Activated CD4-positive, alpha-beta memory T cell treated with anti-CD3 and anti-CD28 coated beads for 36 hours (primary cell): ENCODE measurements around the gene ADAMTS3. TPM values are rescaled to one million over a fixed set of nuclear protein-coding genes. Genes with fewer than 3 reads are reported as not detected.

Source experiments
- CTCF ChIA-PET: fragments of 350-600 bp; sonication (Branson Sonifier 250); formaldehyde crosslinking; loops from one replicate; lab custom pipeline; 2021; ENCODE audit warnings: antibody characterized with exemption, inconsistent platforms; lab: Charles Lee
- POLR2A ChIA-PET: fragments of 350-600 bp; sonication (Branson Sonifier 250); formaldehyde crosslinking; loops from one replicate; lab custom pipeline; 2021; ENCODE audit warnings: antibody characterized with exemption; lab: Charles Lee
- DNase-seq: peaks from one replicate; pipeline ENCODE4 v3.0.0-alpha.2; 2020
- H3K27ac Mint-ChIP-seq: one replicate; pipeline ENCODE4 v1.8.0; 2021; ENCODE audit warnings: mixed read lengths
- H3K27me3 Mint-ChIP-seq: one replicate; pipeline ENCODE4 v1.8.0; 2021; ENCODE audit warnings: mixed read lengths
- H3K36me3 Mint-ChIP-seq: one replicate; pipeline ENCODE4 v1.8.0; 2021; ENCODE audit warnings: mixed read lengths
- H3K4me1 Mint-ChIP-seq: one replicate; pipeline ENCODE4 v1.8.0; 2021; ENCODE audit warnings: low read depth, mixed read lengths
- H3K4me3 Mint-ChIP-seq: one replicate; pipeline ENCODE4 v1.8.0; 2021; ENCODE audit warnings: mild to moderate bottlenecking, mixed read lengths
- H3K9me3 Mint-ChIP-seq: one replicate; pipeline ENCODE4 v1.8.0; 2021; ENCODE audit warnings: mixed read lengths
- intact Hi-C: fragments of 100-400 bp; cut with micrococcal nuclease; formaldehyde crosslinking; loops from one replicate; pipeline ENCODE4 v1.15.1; 2023
- total RNA-seq, 2 experiments: library from RNA; stranded (reverse); gene quantifications; one replicate each; pipeline ENCODE4 v1.2.3, GENCODE V29; 2021

ADAMTS3 gene
- total RNA-seq, 2 experiments from 2014 or later: not detected

- H3K4me3 Mint-ChIP-seq: no peak overlapping the region
- no peak for DNase-seq
- peaks cover 2% of the 10 kb centered on the region for H3K27me3 Mint-ChIP-seq
- no peaks in the 10 kb centered on the region for H3K36me3 Mint-ChIP-seq
- no peaks in the 10 kb centered on the region for H3K4me1 Mint-ChIP-seq
- POLR2A ChIA-PET: no interaction called here
- no peaks in the 10 kb centered on the region for H3K9me3 Mint-ChIP-seq
- intact Hi-C loops: no loop called here
- CTCF ChIA-PET: no interaction called here
- no peak overlapping the region for H3K27ac Mint-ChIP-seq
These were observed 278.3 kb downstream of the ADAMTS3 start for GRCh38 chr4:72290737-72291136.

GRCh38 chr4:72286910-72287309, 282.1 kb downstream of the ADAMTS3 start:
- Mint-ChIP-seq H3K27me3 (no peaks in the 10 kb centered on the region), H3K27ac (no peak overlapping the region), H3K9me3 (no peaks in the 10 kb centered on the region), H3K4me3 (no peak overlapping the region), H3K4me1 (no peaks in the 10 kb centered on the region), H3K36me3 (no peaks in the 10 kb centered on the region)
- ChIA-PET CTCF (no interaction called here), POLR2A (no interaction called here)
- intact Hi-C loops: no loop called here
- DNase-seq: no peak

- H3K9me3 Mint-ChIP-seq: no peaks in the 10 kb centered on the region
- no peaks in the 10 kb centered on the region for H3K36me3 Mint-ChIP-seq
- intact Hi-C loops: no loop called here
- no peaks in the 10 kb centered on the region for H3K27me3 Mint-ChIP-seq
- no peak for DNase-seq
- ChIA-PET POLR2A (no interaction called here), CTCF (no interaction called here)
- H3K4me1 Mint-ChIP-seq: no peaks in the 10 kb centered on the region
- H3K27ac Mint-ChIP-seq: no peak overlapping the region
- H3K4me3 Mint-ChIP-seq: no peak overlapping the region
These were observed 282.8 kb downstream of the ADAMTS3 start for GRCh38 chr4:72286185-72286584.

GRCh38 chr4:72283357-72283756, 285.7 kb downstream of the ADAMTS3 start:
- Mint-ChIP-seq H3K27me3 (no peaks in the 10 kb centered on the region), H3K9me3 (no peaks in the 10 kb centered on the region)
- CTCF ChIA-PET: interaction anchor here (1.7 kb wide), 1 partner anchor 20 kb away, joined by 5 read pairs; no protein-coding TSS in a partner anchor

GRCh38 chr4:72280252-72280651, 288.8 kb downstream of the ADAMTS3 start:
- no peak overlapping the region for H3K4me3 Mint-ChIP-seq
- no peaks in the 10 kb centered on the region for H3K27me3 Mint-ChIP-seq
- no peaks in the 10 kb centered on the region for H3K36me3 Mint-ChIP-seq
- CTCF ChIA-PET: no interaction called here
- no peaks in the 10 kb centered on the region for H3K4me1 Mint-ChIP-seq
- no peak overlapping the region for H3K27ac Mint-ChIP-seq
- POLR2A ChIA-PET: no interaction called here
- DNase-seq: no peak
- no peaks in the 10 kb centered on the region for H3K9me3 Mint-ChIP-seq
- intact Hi-C loops: no loop called here

More at GRCh38 chr4:72283357-72283756, 285.7 kb downstream of the ADAMTS3 start:
- Mint-ChIP-seq H3K4me1 (no peaks in the 10 kb centered on the region), H3K27ac (no peak overlapping the region), H3K4me3 (no peak overlapping the region), H3K36me3 (no peaks in the 10 kb centered on the region)
- intact Hi-C loops: no loop called here
- no peak for DNase-seq
- POLR2A ChIA-PET: no interaction called here

- Mint-ChIP-seq H3K4me3 (no peak overlapping the region), H3K27me3 (no peaks in the 10 kb centered on the region), H3K36me3 (no peaks in the 10 kb centered on the region), H3K4me1 (no peaks in the 10 kb centered on the region), H3K27ac (no peak overlapping the region), H3K9me3 (peaks cover 3% of the 10 kb centered on the region)
- no peak for DNase-seq
- CTCF ChIA-PET: no interaction called here
- intact Hi-C loops: no loop called here
- POLR2A ChIA-PET: no interaction called here
These were observed 293.6 kb downstream of the ADAMTS3 start for GRCh38 chr4:72275381-72275780.

- no peak for DNase-seq
- H3K4me3 Mint-ChIP-seq: no peak overlapping the region
- no peak overlapping the region for H3K27ac Mint-ChIP-seq
- peaks cover 3% of the 10 kb centered on the region for H3K9me3 Mint-ChIP-seq
- no peaks in the 10 kb centered on the region for H3K4me1 Mint-ChIP-seq
- CTCF ChIA-PET: no interaction called here
- POLR2A ChIA-PET: no interaction called here
- intact Hi-C loops: no loop called here
- no peaks in the 10 kb centered on the region for H3K27me3 Mint-ChIP-seq
- H3K36me3 Mint-ChIP-seq: no peaks in the 10 kb centered on the region
These were observed 294.8 kb downstream of the ADAMTS3 start for GRCh38 chr4:72274251-72274650.

GRCh38 chr4:72255269-72255668, 313.8 kb downstream of the ADAMTS3 start:
- Mint-ChIP-seq H3K9me3 (no peaks in the 10 kb centered on the region), H3K4me1 (no peaks in the 10 kb centered on the region), H3K27me3 (no peaks in the 10 kb centered on the region), H3K36me3 (no peaks in the 10 kb centered on the region), H3K27ac (no peak overlapping the region), H3K4me3 (no peak overlapping the region)
- ChIA-PET POLR2A (no interaction called here), CTCF (no interaction called here)
- intact Hi-C loops: no loop called here
- no peak for DNase-seq

GRCh38 chr4:72243641-72244040, 325.4 kb downstream of the ADAMTS3 start:
- Mint-ChIP-seq H3K27ac (no peak overlapping the region), H3K27me3 (no peaks in the 10 kb centered on the region), H3K36me3 (no peaks in the 10 kb centered on the region), H3K9me3 (no peaks in the 10 kb centered on the region), H3K4me1 (no peaks in the 10 kb centered on the region), H3K4me3 (no peak overlapping the region)
- POLR2A ChIA-PET: no interaction called here
- DNase-seq: no peak
- intact Hi-C loops: no loop called here
- CTCF ChIA-PET: no interaction called here

GRCh38 chr4:72239487-72240116, 329.4 kb downstream of the ADAMTS3 start:
- intact Hi-C loops: no loop called here
- no peak for DNase-seq
- ChIA-PET POLR2A (no interaction called here), CTCF (no interaction called here)
- no peak overlapping the region for H3K4me3 Mint-ChIP-seq
- no peak overlapping the region for H3K27ac Mint-ChIP-seq
- no peaks in the 10 kb centered on the region for H3K36me3 Mint-ChIP-seq
- no peaks in the 10 kb centered on the region for H3K4me1 Mint-ChIP-seq
- no peaks in the 10 kb centered on the region for H3K27me3 Mint-ChIP-seq
- H3K9me3 Mint-ChIP-seq: peaks cover 2% of the 10 kb centered on the region
